NCI-H1105 (cell line): Measurements from ENCODE around the gene CTAGE6.
"Not testable (repeated sequence)": the region's sequence is repeated elsewhere in the genome, so short reads cannot be mapped to it uniquely, and the experiment has no call there.

Experiments used
- DNase-seq: peaks from one replicate; lab custom pipeline; 2025; lab: John Stamatoyannopoulos, UW

Gene CTAGE6

DNA sequence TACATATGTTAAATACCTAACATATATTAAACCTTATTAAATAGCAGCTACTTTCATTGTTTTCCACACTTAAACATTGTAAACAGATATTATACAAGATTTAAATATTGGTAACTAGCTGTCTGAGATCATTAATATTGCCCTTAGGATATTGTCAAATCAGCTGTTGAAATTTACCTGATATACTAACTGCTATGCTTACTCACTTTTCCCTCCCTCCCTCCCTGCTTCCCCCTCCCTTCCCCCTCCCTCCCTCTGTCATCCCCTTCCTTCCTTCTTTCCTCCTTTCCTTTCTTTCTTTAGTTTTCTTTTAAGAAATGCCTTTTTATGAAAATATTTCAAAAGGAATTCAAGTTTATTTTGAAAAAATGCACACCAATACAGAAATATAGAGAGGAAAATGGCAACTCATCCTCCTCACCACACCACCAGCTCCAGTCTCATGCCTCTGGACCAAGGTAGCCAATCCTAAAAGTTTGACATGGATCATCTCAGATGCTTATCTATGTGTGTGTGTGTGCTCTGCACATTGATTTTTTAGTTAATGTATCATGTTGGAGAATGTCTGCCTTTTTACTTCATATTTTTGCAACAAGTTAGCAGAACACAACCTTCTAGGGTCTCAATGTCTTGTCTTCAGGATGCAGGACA is 41.8 kb downstream of the CTAGE6 start:
- DNase-seq: not testable (repeated sequence)

- DNase-seq: not testable (repeated sequence)
Observed at GRCh38 chr7:143714581-143715454, 42.7 kb downstream of the CTAGE6 start.

DNA sequence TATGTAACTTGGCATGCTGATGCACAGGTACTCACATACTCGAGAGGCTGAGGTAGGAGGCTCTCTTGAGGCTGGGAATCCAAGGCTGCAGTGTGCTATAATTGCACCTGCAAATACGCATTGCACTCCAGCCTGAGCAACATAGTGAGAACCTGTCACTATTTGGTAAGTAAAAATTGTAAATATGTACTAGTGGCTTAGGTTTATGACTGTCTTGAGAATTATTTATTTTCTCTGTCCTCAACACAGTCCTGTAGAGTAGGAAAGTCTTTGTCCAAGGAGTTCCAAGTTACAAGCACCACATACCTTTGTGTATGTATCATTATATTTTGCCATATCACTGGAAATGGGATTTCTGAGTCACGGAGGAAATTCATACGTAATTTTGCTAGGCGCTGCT is 45.1 kb downstream of the CTAGE6 start:
- not testable (repeated sequence) for DNase-seq

DNA sequence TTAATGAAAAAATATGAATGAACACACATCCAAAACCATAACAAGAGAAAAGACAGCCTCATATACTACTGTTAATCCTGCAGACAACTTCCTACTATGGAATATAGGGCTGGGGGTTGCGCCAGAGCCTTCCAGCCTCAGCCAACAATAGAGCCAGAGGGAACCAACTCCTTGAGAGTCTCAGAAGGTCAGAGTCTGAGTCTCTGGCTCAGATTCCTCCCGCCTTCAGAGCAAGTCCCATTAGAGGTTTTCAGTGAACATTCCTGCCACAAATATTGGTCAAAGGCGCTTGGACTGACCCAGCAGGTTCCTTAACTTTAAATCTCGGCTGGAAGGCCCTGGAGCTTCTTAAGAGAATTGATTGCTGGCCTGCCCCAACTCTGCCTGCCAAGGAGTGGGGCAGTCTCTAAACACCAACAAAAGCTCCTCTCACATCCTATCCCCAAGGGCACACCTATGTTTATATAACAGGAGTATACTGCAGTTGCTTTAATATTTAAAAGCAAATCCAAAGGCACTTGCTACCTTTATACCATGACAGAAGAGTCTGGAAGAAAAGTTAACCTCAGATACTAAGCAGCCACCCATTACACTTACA is 45.7 kb downstream of the CTAGE6 start:
- not testable (repeated sequence) for DNase-seq

DNA sequence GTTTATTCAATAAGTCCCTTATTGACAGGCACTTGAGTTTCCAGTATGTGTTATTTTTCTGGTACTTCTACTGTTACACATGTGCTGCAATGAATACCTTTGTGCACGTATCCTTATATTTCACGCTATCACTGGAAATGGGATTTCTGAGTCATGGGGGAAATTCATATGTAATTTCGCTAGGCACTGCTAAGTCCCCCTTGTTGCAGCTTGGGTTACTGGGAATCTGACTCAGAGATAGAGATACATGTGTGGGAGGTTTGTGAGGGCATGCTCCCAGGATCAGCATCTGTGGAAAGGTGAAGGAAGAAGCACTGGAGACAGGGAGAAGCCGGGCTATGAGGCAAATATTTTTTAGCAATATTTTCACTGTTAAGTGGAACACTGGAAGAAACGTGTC is 47.6 kb downstream of the CTAGE6 start:
- not testable (repeated sequence) for DNase-seq
